Measurements from ENCODE around the gene JAZF1. TPM values are rescaled to one million over a fixed set of nuclear protein-coding genes. Genes with fewer than 3 reads are reported as not detected.

Gene JAZF1
- total and polyA plus RNA-seq, 3 experiments from 2014 or later = 3.2 to 5.1 (median 4.9) TPM

Other genes starting within 250 kb of the JAZF1 start
- not detected for gene CREB5, start 231.7 kb upstream of the JAZF1 start, total RNA-seq
- gene CREB5, start 231.7 kb upstream of the JAZF1 start, polyA plus RNA-seq = not detected